ENCODE results near the gene LTBP3.
"Not testable (repeated sequence)": the region's sequence is repeated elsewhere in the genome, so short reads cannot be mapped to it uniquely, and the experiment has no call there.

Gene LTBP3

GRCh38 chr11:65512311-65512710 is 45.8 kb downstream of the LTBP3 start:
- peaks cover 20% of the 10 kb centered on the region for H3K4me1 Mint-ChIP-seq (ENCODE audit: low read depth)
- H3K36me3 Mint-ChIP-seq (ENCODE audit: low read depth); H3K27me3 Mint-ChIP-seq (ENCODE audit: low read depth); H3K4me3 Mint-ChIP-seq; H3K9me3 Mint-ChIP-seq; H3K27ac Mint-ChIP-seq: not testable (repeated sequence)

- H3K4me1 Mint-ChIP-seq (ENCODE audit: low read depth): peaks cover 52% of the 10 kb centered on the region
These were observed 51.2 kb downstream of the LTBP3 start for GRCh38 chr11:65506772-65507505.

GRCh38 chr11:65506290-65506771 is 51.8 kb downstream of the LTBP3 start:
- H3K4me3 Mint-ChIP-seq: no peak overlapping the region
- H3K27me3 Mint-ChIP-seq (ENCODE audit: low read depth): no peaks in the 10 kb centered on the region
- peak overlapping the region; percentile 88 for H3K27ac Mint-ChIP-seq
- H3K4me1 Mint-ChIP-seq (ENCODE audit: low read depth): peaks cover 55% of the 10 kb centered on the region
- H3K9me3 Mint-ChIP-seq: no peaks in the 10 kb centered on the region
- H3K36me3 Mint-ChIP-seq (ENCODE audit: low read depth): peaks cover 33% of the 10 kb centered on the region

More at GRCh38 chr11:65506772-65507505, 51.2 kb downstream of the LTBP3 start:
- peak overlapping the region; percentile 88 for H3K27ac Mint-ChIP-seq
- no peaks in the 10 kb centered on the region for H3K9me3 Mint-ChIP-seq
- no peak overlapping the region for H3K4me3 Mint-ChIP-seq
- no peaks in the 10 kb centered on the region for H3K27me3 Mint-ChIP-seq (ENCODE audit: low read depth)
- H3K36me3 Mint-ChIP-seq (ENCODE audit: low read depth): peaks cover 33% of the 10 kb centered on the region

GRCh38 chr11:65505466-65506289 is 52.5 kb downstream of the LTBP3 start:
- H3K27ac Mint-ChIP-seq: peak overlapping the region; percentile 88
- no peaks in the 10 kb centered on the region for H3K27me3 Mint-ChIP-seq (ENCODE audit: low read depth)
- H3K36me3 Mint-ChIP-seq (ENCODE audit: low read depth): peaks cover 33% of the 10 kb centered on the region
- no peaks in the 10 kb centered on the region for H3K9me3 Mint-ChIP-seq
- peaks cover 53% of the 10 kb centered on the region for H3K4me1 Mint-ChIP-seq (ENCODE audit: low read depth)
- no peak overlapping the region for H3K4me3 Mint-ChIP-seq

GRCh38 chr11:65504674-65505465 is 53.3 kb downstream of the LTBP3 start:
- Mint-ChIP-seq H3K4me3 (no peak overlapping the region), H3K36me3 (ENCODE audit: low read depth) (peaks cover 33% of the 10 kb centered on the region), H3K9me3 (no peaks in the 10 kb centered on the region), H3K4me1 (ENCODE audit: low read depth) (peaks cover 49% of the 10 kb centered on the region), H3K27me3 (ENCODE audit: low read depth) (no peaks in the 10 kb centered on the region), H3K27ac (peak overlapping the region; percentile 88)

- Mint-ChIP-seq H3K27me3 (ENCODE audit: low read depth) (no peaks in the 10 kb centered on the region), H3K4me1 (ENCODE audit: low read depth) (peaks cover 49% of the 10 kb centered on the region), H3K36me3 (ENCODE audit: low read depth) (peaks cover 33% of the 10 kb centered on the region), H3K9me3 (no peaks in the 10 kb centered on the region), H3K4me3 (no peak overlapping the region), H3K27ac (no peak overlapping the region)
These were observed 54.0 kb downstream of the LTBP3 start for GRCh38 chr11:65503949-65504673.

GRCh38 chr11:65503368-65503948 is 54.7 kb downstream of the LTBP3 start:
- H3K4me1 Mint-ChIP-seq (ENCODE audit: low read depth): peaks cover 49% of the 10 kb centered on the region

GRCh38 chr11:65502555-65503367 is 55.4 kb downstream of the LTBP3 start:
- Mint-ChIP-seq H3K4me1 (ENCODE audit: low read depth) (peaks cover 47% of the 10 kb centered on the region), H3K4me3 (no peak overlapping the region)

More at GRCh38 chr11:65503368-65503948, 54.7 kb downstream of the LTBP3 start:
- H3K9me3 Mint-ChIP-seq: no peaks in the 10 kb centered on the region
- no peaks in the 10 kb centered on the region for H3K27me3 Mint-ChIP-seq (ENCODE audit: low read depth)
- peaks cover 33% of the 10 kb centered on the region for H3K36me3 Mint-ChIP-seq (ENCODE audit: low read depth)
- H3K4me3 Mint-ChIP-seq: no peak overlapping the region
- no peak overlapping the region for H3K27ac Mint-ChIP-seq

GRCh38 chr11:65502274-65502554 is 55.9 kb downstream of the LTBP3 start:
- peaks cover 42% of the 10 kb centered on the region for H3K4me1 Mint-ChIP-seq (ENCODE audit: low read depth)
- H3K27me3 Mint-ChIP-seq (ENCODE audit: low read depth): no peaks in the 10 kb centered on the region
- H3K9me3 Mint-ChIP-seq: no peaks in the 10 kb centered on the region
- H3K4me3 Mint-ChIP-seq: no peak overlapping the region
- H3K36me3 Mint-ChIP-seq (ENCODE audit: low read depth): peaks cover 33% of the 10 kb centered on the region
- no peak overlapping the region for H3K27ac Mint-ChIP-seq

More at GRCh38 chr11:65502555-65503367, 55.4 kb downstream of the LTBP3 start:
- no peaks in the 10 kb centered on the region for H3K27me3 Mint-ChIP-seq (ENCODE audit: low read depth)
- peaks cover 33% of the 10 kb centered on the region for H3K36me3 Mint-ChIP-seq (ENCODE audit: low read depth)
- no peaks in the 10 kb centered on the region for H3K9me3 Mint-ChIP-seq
- H3K27ac Mint-ChIP-seq: no peak overlapping the region

- no peaks in the 10 kb centered on the region for H3K9me3 Mint-ChIP-seq
- H3K4me3 Mint-ChIP-seq: no peak overlapping the region
- H3K36me3 Mint-ChIP-seq (ENCODE audit: low read depth): peaks cover 32% of the 10 kb centered on the region
- H3K27ac Mint-ChIP-seq: no peak overlapping the region
- H3K27me3 Mint-ChIP-seq (ENCODE audit: low read depth): no peaks in the 10 kb centered on the region
- H3K4me1 Mint-ChIP-seq (ENCODE audit: low read depth): peaks cover 43% of the 10 kb centered on the region
These were observed 56.5 kb downstream of the LTBP3 start for GRCh38 chr11:65501472-65502273.

- H3K4me3 Mint-ChIP-seq: no peak overlapping the region
- no peak overlapping the region for H3K27ac Mint-ChIP-seq
- H3K4me1 Mint-ChIP-seq (ENCODE audit: low read depth): peaks cover 40% of the 10 kb centered on the region
- H3K27me3 Mint-ChIP-seq (ENCODE audit: low read depth): no peaks in the 10 kb centered on the region
- peaks cover 26% of the 10 kb centered on the region for H3K36me3 Mint-ChIP-seq (ENCODE audit: low read depth)
- no peaks in the 10 kb centered on the region for H3K9me3 Mint-ChIP-seq
These were observed 57.0 kb downstream of the LTBP3 start for GRCh38 chr11:65501186-65501471.

- H3K27me3 Mint-ChIP-seq (ENCODE audit: low read depth): no peaks in the 10 kb centered on the region
- no peaks in the 10 kb centered on the region for H3K9me3 Mint-ChIP-seq
- H3K4me1 Mint-ChIP-seq (ENCODE audit: low read depth): peaks cover 35% of the 10 kb centered on the region
- H3K36me3 Mint-ChIP-seq (ENCODE audit: low read depth): peaks cover 21% of the 10 kb centered on the region
- H3K4me3 Mint-ChIP-seq: no peak overlapping the region
- H3K27ac Mint-ChIP-seq: no peak overlapping the region
These were observed 57.6 kb downstream of the LTBP3 start for GRCh38 chr11:65500387-65501185.

Measured in T-helper 1 cell treated with Interleukin-12 subunit alpha and Interleukin-12 subunit beta and Interleukin-4 antibody, amounts not matched to agents 30 μg/mL and 1 μg/mL, for 36 hours (primary cell).